DMS153 (cell line): ENCODE data around the gene CLHC1.
"Not testable (repeated sequence)": the region's sequence is repeated elsewhere in the genome, so short reads cannot be mapped to it uniquely, and the experiment has no call there.

ENCODE experiments used
- DNase-seq: peaks from one replicate; lab custom pipeline; 2025; lab: John Stamatoyannopoulos, UW

The CLHC1 gene

GRCh38 chr2:55152475-55153412 is 79.3 kb downstream of the CLHC1 start:
- no peak for DNase-seq

DNA sequence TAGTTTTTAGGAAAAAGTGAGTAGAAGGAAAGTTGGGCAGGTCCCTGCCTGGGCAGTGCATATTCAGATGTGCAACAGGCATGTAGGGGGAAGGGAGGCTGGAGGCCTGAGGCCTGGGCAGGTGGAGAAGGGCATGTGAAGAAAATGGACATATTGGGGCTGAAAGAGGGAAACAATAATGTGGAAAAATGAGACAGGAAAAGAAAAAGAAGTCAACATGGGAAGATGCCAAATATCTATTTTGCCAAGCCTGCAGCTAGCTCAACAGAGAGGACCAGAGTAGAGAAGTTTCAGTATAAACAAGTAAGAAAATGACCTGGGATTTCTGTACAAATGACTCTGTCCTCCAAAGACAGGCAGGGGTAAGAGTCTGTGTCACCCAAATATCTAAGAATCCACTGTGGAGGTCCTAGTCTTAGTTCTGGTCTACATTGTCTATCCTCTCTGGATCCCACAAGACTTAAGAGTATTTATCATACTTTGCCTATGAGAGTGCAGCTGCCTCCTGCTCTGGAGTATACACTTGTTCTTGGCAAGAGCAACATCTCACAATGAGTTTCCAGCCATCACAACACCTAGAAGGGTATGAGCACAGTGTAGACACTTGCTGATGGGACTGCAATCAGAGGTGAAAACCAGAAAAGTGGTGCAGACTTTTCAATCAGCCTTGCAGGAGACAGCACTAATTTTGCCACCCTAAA is 80.2 kb downstream of the CLHC1 start:
- no peak for DNase-seq

DNA sequence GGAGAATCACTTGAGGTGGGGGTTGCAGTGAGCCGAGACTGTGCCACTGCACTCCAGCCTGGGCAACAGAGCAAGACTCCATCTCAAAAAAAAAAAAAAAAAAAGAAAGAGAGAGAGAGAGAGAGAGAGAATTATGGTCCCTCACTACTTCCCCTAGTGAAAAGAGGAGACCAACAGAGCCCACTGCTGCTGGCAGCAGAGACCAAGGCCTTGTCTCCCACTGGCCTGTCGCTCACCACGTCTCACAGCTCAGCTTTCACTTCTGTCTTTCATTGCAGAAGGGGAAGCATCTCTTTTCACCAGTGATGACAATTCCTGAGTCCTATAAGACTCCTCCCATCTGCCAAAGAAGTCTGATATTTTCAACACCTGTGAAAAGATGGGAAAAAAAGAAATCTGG is 81.3 kb downstream of the CLHC1 start:
- no peak for DNase-seq

- peak; percentile 84 for DNase-seq
Observed at GRCh38 chr2:55148269-55148668, 83.8 kb downstream of the CLHC1 start.

DNA sequence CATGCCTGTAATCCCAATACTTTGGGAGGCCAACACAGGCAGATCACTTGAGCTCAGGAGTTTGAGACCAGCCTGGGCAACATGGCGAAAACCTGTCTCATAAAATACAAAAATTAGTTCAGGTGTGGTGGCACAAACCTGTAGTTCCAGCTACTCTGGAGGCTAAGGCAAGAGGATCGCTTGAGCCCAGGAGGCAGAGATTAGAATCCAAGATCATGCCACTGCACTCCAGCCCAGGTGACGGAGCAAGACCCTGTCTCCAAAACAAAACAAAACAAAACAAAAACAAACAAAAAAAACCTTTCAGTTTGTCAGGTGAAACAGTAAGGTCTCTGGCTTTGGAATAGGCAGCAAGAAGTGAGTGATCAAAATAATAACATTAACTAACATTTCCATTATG is 84.6 kb downstream of the CLHC1 start:
- DNase-seq, result no peak

GRCh38 chr2:55147041-55147440 is 85.1 kb downstream of the CLHC1 start:
- no peak for DNase-seq

DNA sequence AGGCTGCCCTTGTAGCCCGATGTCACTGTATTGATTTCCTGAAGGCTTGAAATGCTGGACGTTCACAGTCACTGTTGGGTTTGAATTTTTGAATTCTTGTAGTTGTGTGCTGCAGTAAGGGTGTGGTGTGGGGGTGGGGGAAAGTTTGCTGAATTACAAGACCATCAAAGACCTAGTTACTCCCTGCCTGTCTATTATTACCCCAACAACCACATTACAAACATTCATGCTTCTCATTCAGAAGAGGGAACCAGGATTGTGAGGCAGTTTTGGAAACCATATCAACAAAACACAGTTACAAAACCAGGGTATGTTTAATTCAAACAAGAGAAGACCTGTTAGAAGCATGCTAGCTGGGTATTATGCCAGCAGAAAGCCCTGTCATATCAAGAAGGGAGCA is 85.8 kb downstream of the CLHC1 start:
- DNase-seq, result no peak

DNA sequence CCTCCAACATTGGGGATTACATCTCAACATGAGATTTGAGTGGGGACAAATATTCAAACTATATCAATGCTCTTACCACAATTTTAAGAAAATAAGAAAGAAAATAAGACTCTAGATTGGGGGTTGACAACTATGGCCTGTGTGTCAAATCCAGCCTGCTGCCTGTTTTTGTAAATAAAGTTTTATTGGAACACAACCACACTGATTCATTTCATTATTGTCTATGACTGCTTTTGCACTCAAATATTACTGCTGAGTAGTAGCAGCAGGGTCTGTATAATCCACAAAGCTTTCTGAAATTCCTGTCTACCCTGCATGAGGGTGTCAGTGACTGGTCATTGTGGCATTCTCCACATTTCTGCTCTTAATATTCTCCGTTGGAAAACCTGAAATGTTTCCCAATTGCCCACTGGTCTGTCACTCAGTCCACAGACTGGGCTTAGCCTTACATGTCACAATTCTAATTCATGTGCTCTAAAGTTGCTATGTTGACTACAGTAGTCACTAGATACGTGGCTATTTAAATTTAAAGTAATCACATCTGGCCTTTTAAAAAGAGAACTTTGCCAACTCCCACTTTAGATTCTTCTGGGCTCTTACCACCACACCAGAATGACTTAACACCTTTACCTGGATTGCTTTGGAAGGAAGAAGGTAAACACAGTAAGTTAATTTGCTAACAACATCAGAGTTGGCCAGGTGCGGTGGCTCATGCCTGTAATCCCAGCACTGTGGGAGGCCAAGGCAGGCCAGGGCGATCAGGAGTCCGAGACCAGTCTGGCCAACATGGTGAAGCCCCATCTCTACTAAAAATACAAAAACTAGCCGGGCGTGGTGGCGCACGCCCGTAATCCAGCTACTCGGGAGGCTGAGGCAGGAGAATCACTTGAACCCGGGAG is 86.9 kb downstream of the CLHC1 start:
- no peak for DNase-seq

DNA sequence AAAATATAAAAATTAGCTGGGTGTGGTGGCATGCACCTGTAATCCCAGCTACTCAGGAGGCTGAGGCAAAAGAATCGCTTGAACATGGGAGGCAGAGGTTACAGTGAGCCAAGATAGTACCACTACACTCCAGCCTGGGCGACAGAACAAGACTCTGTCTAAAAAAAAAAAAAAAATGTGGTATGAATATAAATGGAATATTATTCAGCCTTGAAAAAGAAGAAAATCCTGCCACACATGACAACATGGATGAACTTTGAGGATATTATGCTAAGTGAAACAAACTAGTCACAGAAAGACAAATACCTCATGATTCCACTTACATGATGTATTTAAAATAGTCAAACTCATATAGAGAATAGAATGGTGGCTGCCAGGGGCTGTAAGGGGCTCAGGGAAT is 88.4 kb downstream of the CLHC1 start:
- not testable (repeated sequence) for DNase-seq

DNA sequence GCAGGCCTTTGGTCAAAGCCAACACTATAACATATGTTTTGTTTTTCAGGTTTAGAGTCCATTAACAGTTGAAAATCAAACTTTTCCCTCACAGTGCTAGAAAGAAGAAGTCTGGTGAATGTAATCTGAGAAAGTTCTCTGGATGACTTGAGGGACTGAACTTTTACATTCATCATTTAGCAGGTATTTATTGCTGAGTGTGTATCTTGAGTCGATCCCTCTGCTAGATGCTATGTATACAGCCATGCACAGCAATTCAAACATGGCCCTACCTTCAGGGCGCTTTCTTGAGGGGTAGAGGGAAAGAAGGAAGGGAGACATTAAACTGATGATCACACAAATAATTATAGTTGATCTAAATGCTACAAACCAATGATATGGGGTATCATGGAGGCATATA is 89.6 kb downstream of the CLHC1 start:
- no peak for DNase-seq

DNA sequence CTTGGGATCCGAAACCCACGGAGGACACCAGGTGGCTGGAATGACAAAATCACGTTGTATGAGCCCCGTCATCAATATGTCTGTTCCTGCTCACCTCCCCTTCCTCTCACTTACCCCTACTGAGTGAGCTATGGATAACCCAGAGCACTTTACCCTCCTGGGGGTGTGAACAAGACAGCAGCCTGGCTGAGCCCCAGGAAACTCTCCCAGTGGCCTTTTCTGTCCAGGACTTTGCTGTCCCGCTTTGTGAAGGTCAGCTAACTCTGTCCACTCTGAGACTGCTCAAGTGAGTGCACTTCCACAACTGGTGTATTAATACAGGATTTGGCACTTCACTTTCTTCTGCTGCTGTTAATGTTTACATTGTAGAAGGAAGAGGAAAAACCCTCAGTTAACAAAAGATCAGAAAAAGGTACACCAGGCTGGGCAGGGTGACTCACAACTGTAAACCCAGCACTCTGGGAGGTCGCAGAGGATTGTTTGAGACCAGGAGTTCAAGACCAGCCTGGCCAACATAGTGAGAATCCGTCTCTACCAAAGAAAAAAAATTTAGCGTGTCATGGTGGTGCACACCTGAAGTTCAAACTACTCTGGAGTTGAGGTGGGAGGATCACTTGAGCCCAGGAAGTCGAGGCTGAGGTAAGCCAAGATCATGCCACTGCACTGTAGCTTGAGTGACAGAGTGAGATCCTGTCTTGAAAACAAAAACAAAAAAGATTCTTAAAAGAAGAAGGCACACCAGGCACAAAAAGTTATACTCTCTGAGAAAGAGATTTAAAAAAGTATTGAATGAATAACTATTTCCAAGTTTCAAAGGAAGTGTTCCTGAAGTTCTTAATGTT is 90.3 kb downstream of the CLHC1 start:
- no peak for DNase-seq

- DNase-seq, result peak; percentile 16
Observed at GRCh38 chr2:55140316-55141219, 91.5 kb downstream of the CLHC1 start.

DNA sequence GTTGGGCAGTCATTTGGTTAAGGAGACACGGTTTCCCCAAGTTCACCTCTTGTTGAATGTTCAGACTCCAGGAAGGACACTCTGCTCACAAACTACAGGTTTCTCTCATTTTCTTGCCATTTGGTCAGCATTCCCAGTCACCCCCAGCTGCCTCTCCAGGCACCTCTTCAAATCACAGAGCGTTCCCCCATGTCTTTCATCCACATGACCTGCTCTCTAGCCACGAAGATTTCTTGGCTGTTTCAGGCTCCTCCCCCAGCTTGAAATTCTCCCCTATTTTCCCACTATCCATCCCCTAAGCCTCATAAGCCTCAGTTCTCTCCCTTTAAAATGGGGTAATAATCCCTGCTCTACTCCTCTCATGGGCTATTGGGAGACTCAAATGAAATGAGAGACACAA is 92.8 kb downstream of the CLHC1 start:
- no peak for DNase-seq

DNA sequence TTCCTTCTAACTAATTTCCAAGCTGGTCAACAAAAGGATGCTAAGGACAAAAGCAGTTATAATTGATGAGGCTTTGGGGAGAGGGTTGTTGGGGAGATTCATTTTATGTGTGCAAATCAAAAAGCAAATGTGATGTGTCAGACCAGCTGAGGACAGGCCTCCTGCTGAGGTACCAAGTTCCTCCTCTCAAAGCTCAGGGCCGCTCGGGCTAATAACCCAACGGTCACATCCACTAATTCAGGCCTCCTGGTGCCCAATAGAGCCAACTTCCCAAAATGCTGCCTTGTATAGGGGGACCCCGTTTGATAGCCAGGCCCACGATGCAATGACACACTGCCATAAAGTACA is 93.2 kb downstream of the CLHC1 start:
- no peak for DNase-seq

- no peak for DNase-seq
Observed at GRCh38 chr2:55138014-55138881, 93.8 kb downstream of the CLHC1 start.

DNA sequence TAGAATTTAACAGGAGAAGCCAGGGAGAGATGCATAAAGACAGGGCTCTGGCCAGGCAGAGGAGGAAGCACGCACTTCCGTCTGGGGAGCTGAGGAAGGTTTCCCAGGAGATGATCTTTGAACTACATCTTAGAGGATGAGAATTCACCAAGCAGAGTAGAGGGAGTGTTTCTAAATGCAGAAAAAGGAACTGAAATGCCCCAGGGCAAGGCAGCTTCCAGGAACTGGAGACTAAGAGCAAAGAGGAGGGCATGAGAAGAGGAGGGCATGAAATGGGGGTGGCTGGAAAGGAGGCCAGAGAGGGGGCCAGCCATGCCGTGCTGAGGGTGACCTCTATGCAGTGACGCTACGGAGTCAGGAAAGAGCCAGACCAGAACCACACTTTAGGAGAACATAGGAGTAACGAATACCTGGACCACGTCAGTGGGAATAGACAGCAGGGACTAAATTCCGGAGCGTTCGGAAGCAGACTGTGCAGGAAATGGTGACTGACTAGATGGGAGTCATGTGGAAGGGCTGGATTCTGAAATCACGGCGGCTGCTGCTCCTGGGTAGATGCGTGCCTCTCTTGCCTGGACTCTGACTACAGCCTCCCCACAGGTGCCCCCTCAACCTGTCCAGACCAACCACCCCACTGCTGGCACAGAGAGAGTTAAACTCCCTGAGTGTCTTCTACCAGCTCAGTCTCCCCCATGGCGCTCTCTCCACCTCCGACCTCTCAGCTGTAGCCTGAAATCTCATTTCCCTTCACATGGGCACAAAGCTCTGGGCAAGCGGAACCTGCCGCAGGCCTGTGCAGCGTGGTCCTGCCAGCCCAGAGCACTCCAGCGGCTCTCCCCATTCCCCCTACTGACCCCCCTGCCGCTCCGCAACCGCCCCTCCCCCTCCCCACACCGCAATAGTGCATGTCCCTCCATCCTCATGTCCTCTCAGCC is 94.8 kb downstream of the CLHC1 start:
- DNase-seq, result no peak

DNA sequence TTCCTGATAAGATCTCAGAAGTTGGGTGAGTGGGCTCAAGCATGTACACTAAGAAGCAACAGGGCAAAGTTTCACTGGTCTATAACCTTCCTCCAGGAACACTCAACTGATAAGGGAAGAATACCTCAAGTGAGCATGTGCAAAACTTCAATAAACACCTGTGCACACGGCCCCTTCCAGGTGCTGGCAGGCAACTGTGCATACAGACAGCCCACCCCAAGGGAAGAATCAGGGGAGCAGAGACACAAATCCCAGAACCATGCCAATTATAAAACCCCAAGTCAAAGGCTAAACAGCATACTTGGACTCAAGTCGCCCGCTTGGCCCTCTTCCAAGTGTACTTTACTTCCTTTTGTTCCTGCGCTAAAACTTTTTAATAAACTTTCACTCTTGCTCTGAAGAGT is 96.0 kb downstream of the CLHC1 start:
- DNase-seq, result no peak

- DNase-seq, result no peak
Observed at GRCh38 chr2:55135491-55135890, 96.6 kb downstream of the CLHC1 start.
